ENCODE measurements around the gene DOCK3.
A peak's percentile ranks its signal among the peaks of the same experiment; 100 is the strongest.
"Not testable (repeated sequence)": the region's sequence is repeated elsewhere in the genome, so short reads cannot be mapped to it uniquely, and the experiment has no call there.

Gene DOCK3

GRCh38 chr3:51337666-51338065, 662.9 kb downstream of the DOCK3 start:
- DNase-seq, result no peak

- DNase-seq, result no peak
Measured at GRCh38 chr3:51338632-51339031, 663.9 kb downstream of the DOCK3 start.

GRCh38 chr3:51340013-51340829, 665.5 kb downstream of the DOCK3 start:
- DNase-seq, result peak; percentile 0

- no peak for DNase-seq
Measured at GRCh38 chr3:51340989-51341636, 666.4 kb downstream of the DOCK3 start.

GRCh38 chr3:51343918-51344687, 669.4 kb downstream of the DOCK3 start:
- no peak for DNase-seq

- no peak for DNase-seq
Measured at GRCh38 chr3:51350751-51351150, 676.0 kb downstream of the DOCK3 start.

GRCh38 chr3:51353131-51353530, 678.4 kb downstream of the DOCK3 start:
- DNase-seq, result no peak

GRCh38 chr3:51353691-51354090, 679.0 kb downstream of the DOCK3 start:
- DNase-seq, result no peak

- DNase-seq, result no peak
Measured at GRCh38 chr3:51354172-51354571, 679.4 kb downstream of the DOCK3 start.

GRCh38 chr3:51354731-51355615, 680.2 kb downstream of the DOCK3 start:
- no peak for DNase-seq

GRCh38 chr3:51355891-51356578, 681.3 kb downstream of the DOCK3 start:
- DNase-seq, result no peak

GRCh38 chr3:51357856-51358255, 683.1 kb downstream of the DOCK3 start:
- no peak for DNase-seq

GRCh38 chr3:51358981-51359380, 684.3 kb downstream of the DOCK3 start:
- no peak for DNase-seq

- no peak for DNase-seq
Measured at GRCh38 chr3:51360806-51361205, 686.1 kb downstream of the DOCK3 start.

GRCh38 chr3:51361746-51362145, 687.0 kb downstream of the DOCK3 start:
- no peak for DNase-seq

- DNase-seq, result no peak
Measured at GRCh38 chr3:51362476-51362875, 687.7 kb downstream of the DOCK3 start.

- not testable (repeated sequence) for DNase-seq
Measured at GRCh38 chr3:51368276-51368675, 693.5 kb downstream of the DOCK3 start.

- DNase-seq, result no peak
Measured at GRCh38 chr3:51371943-51372557, 697.3 kb downstream of the DOCK3 start.

GRCh38 chr3:51373658-51374421, 699.1 kb downstream of the DOCK3 start:
- DNase-seq, result no peak

- DNase-seq, result no peak
Measured at GRCh38 chr3:51374456-51374855, 699.7 kb downstream of the DOCK3 start.

GRCh38 chr3:51375136-51375535, 700.4 kb downstream of the DOCK3 start:
- no peak for DNase-seq
